ENCODE results near the gene OPTN.

OPTN gene

DNA sequence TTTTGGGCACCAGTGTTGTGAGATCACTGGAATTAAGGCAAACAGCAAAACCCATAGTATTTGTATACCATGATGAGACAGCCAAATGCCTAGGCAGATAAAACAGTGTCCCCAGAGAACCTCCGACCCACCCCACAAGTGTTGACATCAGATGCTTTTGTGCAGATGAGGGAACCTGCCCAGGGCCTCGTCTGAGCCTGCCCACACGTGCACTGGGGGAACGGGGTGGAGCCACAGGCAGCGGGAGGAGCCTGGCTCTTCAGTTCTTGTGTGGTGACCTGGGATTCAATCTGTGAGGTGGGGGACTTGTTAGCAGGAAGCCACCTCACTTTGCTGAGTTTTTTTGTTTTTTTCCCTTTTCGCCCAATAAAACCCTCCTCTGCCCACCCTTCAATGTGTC is 33.4 kb upstream of the OPTN start:
- no peak for DNase-seq (ENCODE audit: low read depth)
- TF ChIP-seq, protein P1, sequence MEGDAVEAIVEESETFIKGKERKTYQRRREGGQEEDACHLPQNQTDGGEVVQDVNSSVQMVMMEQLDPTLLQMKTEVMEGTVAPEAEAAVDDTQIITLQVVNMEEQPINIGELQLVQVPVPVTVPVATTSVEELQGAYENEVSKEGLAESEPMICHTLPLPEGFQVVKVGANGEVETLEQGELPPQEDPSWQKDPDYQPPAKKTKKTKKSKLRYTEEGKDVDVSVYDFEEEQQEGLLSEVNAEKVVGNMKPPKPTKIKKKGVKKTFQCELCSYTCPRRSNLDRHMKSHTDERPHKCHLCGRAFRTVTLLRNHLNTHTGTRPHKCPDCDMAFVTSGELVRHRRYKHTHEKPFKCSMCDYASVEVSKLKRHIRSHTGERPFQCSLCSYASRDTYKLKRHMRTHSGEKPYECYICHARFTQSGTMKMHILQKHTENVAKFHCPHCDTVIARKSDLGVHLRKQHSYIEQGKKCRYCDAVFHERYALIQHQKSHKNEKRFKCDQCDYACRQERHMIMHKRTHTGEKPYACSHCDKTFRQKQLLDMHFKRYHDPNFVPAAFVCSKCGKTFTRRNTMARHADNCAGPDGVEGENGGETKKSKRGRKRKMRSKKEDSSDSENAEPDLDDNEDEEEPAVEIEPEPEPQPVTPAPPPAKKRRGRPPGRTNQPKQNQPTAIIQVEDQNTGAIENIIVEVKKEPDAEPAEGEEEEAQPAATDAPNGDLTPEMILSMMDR (IDR thresholded peaks at IDR 0.05; ENCODE audit: insufficient read depth, low read depth, low read length, missing control alignments) = no peak
- no peak overlapping the region for H3K4me3 ChIP-seq (ENCODE audit: low read depth, low read length)

DNA sequence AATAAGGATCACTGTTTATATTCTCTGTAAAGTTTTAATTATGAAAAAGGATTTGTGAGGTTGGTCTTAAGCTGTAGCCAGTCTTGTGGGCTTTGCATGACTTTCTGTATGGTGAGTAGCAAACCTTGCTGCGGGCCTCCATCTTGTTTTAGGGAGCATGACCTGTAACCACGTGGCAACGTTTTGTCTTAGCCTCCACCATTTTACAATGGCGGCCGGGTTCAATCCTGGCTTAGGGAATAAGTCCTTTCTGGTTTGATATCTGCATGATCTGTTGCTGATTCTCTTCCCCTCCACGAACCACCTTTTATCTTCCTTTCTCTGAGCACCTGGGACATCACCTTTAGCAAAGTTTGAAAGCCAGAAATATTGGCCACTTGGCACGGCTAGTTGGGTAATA is 32.5 kb upstream of the OPTN start:
- DNase-seq (ENCODE audit: low read depth) = no peak
- TF ChIP-seq, protein P1 (IDR thresholded peaks at IDR 0.05; ENCODE audit: insufficient read depth, low read depth, low read length, missing control alignments) = no peak
- H3K4me3 ChIP-seq (ENCODE audit: low read depth, low read length) = no peak overlapping the region

DNA sequence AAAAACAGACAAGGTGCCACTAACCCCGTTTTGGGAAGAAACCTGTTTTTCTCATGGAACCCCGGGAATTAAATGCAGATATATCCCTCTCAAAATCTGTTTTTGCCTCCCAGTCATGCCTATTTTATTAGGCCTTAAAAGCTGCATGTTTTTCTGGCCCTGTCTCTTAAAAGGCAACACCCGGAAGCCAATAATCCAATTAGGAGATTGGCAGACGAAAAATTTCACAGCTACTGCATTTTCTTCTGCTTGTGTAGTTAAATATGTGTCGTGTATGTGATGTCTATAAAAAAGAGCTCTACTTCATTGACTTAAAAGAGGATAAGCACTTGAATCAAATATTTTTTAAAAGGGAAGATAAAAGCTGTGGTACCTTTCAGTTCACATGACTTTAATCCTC is 31.9 kb upstream of the OPTN start:
- TF ChIP-seq, protein P1 (IDR thresholded peaks at IDR 0.05; ENCODE audit: insufficient read depth, low read depth, low read length, missing control alignments) = no peak
- DNase-seq (ENCODE audit: low read depth) = no peak
- no peak overlapping the region for H3K4me3 ChIP-seq (ENCODE audit: low read depth, low read length)

DNA sequence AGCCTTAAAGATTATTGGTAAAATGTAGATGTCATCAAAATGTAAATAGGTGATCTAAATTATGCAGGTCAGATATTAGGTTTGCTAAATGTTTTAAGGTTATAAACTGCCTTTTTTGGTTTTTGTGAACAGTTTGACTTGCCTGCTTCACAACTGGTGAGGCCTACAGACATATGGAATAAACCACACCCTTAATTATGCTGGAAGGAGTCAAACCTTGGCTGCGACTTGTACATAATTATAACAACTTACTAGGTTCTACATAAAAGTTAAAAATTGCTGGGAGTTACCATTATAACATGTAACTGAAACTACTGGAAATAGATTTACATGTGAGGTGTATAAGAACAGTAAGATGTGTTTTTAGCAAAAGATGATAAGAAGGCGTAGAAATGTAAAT is 31.5 kb upstream of the OPTN start:
- DNase-seq (ENCODE audit: low read depth) = no peak
- TF ChIP-seq, protein P1 (IDR thresholded peaks at IDR 0.05; ENCODE audit: insufficient read depth, low read depth, low read length, missing control alignments) = no peak
- no peak overlapping the region for H3K4me3 ChIP-seq (ENCODE audit: low read depth, low read length)

DNA sequence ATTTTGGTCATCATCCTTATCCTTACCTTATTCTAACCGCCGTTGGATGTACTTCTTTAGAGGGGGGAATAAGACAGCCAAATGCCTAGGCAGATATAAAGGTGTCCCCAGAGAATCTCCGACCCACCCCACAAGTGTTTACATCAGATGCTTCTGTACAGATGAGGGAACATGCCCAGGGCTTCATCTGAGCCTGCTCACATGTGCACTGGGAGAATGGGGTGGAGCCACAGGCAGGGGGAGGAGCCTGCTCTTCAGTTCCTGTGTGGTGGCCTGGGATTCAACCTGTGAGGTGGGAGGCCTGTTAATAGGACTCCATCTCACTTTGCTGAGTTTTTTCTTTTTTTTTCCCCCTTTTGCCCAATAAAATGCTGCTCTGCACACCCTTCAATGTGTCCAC is 27.6 kb upstream of the OPTN start:
- H3K4me3 ChIP-seq (ENCODE audit: low read depth, low read length) = no peak overlapping the region
- no peak for DNase-seq (ENCODE audit: low read depth)
- TF ChIP-seq, protein P1 (IDR thresholded peaks at IDR 0.05; ENCODE audit: insufficient read depth, low read depth, low read length, missing control alignments) = no peak

DNA sequence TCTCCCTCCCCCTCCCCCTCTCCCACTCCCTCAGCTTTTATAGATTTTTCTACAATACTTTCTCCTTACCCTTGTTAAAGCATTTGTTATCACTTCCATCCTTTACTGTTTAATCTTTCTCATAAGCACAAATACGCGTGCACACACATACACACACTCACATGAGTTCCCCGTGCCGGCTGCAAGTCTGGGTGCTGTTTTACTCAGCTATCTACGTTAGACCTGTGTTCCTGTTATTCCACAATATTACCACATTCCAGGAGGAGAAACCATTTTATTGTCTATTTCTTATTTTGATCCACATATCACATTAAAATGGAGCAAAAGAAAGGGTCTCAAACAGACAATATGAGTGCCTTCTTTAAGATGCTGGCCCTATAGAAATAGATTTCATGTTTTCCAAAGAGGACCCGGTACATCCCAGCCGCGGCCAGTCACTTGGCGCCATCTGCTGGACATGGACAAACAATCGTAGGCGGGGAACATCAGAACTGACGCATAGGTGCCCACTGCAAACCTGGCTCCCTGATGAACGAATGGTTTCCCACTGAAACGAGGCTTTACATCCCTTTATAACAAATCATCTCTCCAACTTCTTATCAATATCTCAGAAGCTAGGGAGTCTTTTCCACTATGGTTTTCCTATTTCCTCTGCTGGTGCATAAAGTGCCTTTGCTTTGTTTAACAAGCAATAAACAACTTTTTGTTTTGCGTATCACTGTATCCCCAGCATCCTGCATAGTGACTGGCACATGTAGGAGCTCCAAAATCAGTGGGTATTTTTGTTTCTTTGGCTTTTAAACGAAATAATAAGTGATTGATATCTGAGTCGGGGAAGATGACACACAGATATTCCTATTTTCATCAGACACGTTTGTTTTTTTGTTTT is 25.2 kb upstream of the OPTN start:
- DNase-seq (ENCODE audit: low read depth) = peak; percentile 68
- TF ChIP-seq, protein P1 (IDR thresholded peaks at IDR 0.05; ENCODE audit: insufficient read depth, low read depth, low read length, missing control alignments) = peak; percentile 74
- no peak overlapping the region for H3K4me3 ChIP-seq (ENCODE audit: low read depth, low read length)

Measured in GM12865 (cell line).